ENCODE results near the gene TNPO2. TPM values are rescaled to one million over a fixed set of nuclear protein-coding genes. Genes with fewer than 3 reads are reported as not detected.

Gene TNPO2
- total and polyA plus RNA-seq, 2 of the 13 experiments (the other 11 are each of a cell fraction or from before 2014, with no cell fraction given): 31.7 to 61.0 TPM

DNA sequence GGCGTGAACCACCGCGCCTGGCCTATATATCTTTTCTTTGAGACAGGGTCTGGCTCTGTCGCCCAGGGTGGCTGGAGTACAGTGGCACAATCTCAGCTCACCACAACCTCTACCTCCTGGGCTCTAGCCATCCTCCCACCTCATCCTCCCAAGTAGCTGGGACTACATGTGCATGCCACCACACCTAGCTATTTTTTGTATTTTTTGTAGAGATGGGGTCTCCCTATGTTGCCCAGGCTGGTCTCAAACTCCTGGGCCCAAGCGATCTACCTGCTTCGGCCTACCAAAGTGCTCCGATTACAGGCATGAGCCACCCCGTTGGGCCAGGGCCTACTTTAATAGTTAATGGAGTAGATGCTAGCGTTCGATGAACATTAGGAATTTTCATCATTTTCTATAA lies 3.4 kb downstream of the TNPO2 start:
- intact Hi-C loops (cut with micrococcal nuclease; ENCODE audit: unreplicated experiment): no loop called here
- POLR2A ChIA-PET: no interaction called here

More for the DNA sequence above, 3.4 kb downstream of the TNPO2 start:
- Histone ChIP-seq H3K36me3 (replicated peaks in 1 of 2; ENCODE audit: control insufficient read depth in 1 of 2, insufficient read depth in 2 of 2, low read length in 2 of 2) (peaks cover 10 to 32% of the 10 kb centered on the region in 2 experiments), H3K9ac (ENCODE audit: insufficient read depth, low read depth, low read length) (peak overlapping the region; percentile 87; the same call in 1 of the 2 replicates), H3K4me2 (ENCODE audit: low read depth, low read length) (peak overlapping the region; percentile 90), H3K4me1 (ENCODE audit: insufficient read depth, low read length) (peaks cover 9% of the 10 kb centered on the region), H3K27me3 (ENCODE audit: control insufficient read depth in 1 of 2, insufficient read depth in 2 of 2, low read length in 2 of 2) (no peaks in the 10 kb centered on the region; a peak in 1 of 5 replicates), H3K4me3 (replicated peaks in 1 of 3; ENCODE audit: insufficient read depth in 1 of 3, low read depth in 2 of 3, low read length in 3 of 3) (peak overlapping the region; percentile 92 to 96 (median 93)), H2AFZ (ENCODE audit: low read length) (no peak overlapping the region), H4K20me1 (ENCODE audit: insufficient read depth, low read length) (no peaks in the 10 kb centered on the region), H3K79me2 (ENCODE audit: insufficient read depth, low read length) (peaks cover 57% of the 10 kb centered on the region), H3K9me3 (ENCODE audit: low read length) (no peaks in the 10 kb centered on the region), H3K27ac (ENCODE audit: extremely low read length, insufficient read depth, low read length) (peak overlapping the region; percentile 77)
- TF ChIP-seq ZNF33B (CRISPR knock-in tag; IDR thresholded peaks at IDR 0.05) (no peak), SOX5 (CRISPR knock-in tag; IDR thresholded peaks at IDR 0.05; ENCODE audit: borderline replicate concordance) (no peak), WIZ (CRISPR knock-in tag; IDR thresholded peaks at IDR 0.05) (no peak), ZKSCAN8 (CRISPR knock-in tag; IDR thresholded peaks at IDR 0.05; ENCODE audit: borderline replicate concordance) (no peak), ZNF232 (CRISPR knock-in tag; IDR thresholded peaks at IDR 0.05; ENCODE audit: borderline replicate concordance) (no peak), FOXO4 (CRISPR knock-in tag; conservative IDR thresholded peaks at IDR 0.05) (0 out of 2 replicates have a peak, but pooled peaks have one; percentile 53)
- TF ChIP-seq, protein P1, sequence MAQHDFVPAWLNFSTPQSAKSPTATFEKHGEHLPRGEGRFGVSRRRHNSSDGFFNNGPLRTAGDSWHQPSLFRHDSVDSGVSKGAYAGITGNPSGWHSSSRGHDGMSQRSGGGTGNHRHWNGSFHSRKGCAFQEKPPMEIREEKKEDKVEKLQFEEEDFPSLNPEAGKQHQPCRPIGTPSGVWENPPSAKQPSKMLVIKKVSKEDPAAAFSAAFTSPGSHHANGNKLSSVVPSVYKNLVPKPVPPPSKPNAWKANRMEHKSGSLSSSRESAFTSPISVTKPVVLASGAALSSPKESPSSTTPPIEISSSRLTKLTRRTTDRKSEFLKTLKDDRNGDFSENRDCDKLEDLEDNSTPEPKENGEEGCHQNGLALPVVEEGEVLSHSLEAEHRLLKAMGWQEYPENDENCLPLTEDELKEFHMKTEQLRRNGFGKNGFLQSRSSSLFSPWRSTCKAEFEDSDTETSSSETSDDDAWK (CRISPR knock-in tag; IDR thresholded peaks at IDR 0.05): no peak
- TF ChIP-seq, protein P2, sequence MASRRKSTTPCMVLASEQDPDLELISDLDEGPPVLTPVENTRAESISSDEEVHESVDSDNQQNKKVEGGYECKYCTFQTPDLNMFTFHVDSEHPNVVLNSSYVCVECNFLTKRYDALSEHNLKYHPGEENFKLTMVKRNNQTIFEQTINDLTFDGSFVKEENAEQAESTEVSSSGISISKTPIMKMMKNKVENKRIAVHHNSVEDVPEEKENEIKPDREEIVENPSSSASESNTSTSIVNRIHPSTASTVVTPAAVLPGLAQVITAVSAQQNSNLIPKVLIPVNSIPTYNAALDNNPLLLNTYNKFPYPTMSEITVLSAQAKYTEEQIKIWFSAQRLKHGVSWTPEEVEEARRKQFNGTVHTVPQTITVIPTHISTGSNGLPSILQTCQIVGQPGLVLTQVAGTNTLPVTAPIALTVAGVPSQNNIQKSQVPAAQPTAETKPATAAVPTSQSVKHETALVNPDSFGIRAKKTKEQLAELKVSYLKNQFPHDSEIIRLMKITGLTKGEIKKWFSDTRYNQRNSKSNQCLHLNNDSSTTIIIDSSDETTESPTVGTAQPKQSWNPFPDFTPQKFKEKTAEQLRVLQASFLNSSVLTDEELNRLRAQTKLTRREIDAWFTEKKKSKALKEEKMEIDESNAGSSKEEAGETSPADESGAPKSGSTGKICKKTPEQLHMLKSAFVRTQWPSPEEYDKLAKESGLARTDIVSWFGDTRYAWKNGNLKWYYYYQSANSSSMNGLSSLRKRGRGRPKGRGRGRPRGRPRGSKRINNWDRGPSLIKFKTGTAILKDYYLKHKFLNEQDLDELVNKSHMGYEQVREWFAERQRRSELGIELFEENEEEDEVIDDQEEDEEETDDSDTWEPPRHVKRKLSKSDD (CRISPR knock-in tag; IDR thresholded peaks at IDR 0.05; ENCODE audit: low read depth): no peak
- FAIRE-seq (no peak), DNase-seq (ENCODE audit: low spot score) (no peak), ATAC-seq (no peak)
- BruUV-seq (replicated peaks): no TSS peak
- in situ Hi-C loops (cut with HindIII; ENCODE audit: extremely low pct_ligation_motif_present, low pct_unique_long_range_greater_than_20kb): no loop called here
- WGBS (ENCODE audit: low lambda C conversion rate): 95% methylated on average over 10 of the region's 10 CpGs
- CTCF ChIA-PET (ENCODE audit: low intra/inter-chr PET ratio, low total read pairs): no interaction called here
